ENCODE results near the gene PSD4.

The PSD4 gene

DNA sequence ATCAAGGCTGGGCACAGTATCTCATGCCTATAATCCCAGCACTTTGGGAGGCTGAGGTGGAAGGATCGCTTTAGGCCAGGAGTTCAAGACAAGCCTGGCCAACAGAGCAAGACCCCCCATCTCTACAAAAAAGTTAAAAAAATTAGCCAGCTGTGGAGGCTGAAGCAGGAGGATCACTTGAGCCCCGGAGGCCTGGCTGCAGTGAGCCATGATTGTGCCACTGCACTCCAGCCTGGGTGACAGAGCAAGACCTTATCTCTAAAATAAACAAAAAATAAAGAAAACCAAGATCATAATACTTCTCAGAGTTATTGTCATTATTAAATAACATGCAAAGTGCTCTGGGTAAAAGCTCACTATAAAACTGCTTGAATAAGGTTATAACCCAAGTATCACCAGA, 31.5 kb upstream of the PSD4 start:
- no peak for DNase-seq (ENCODE audit: low read depth in 2 of 2)

DNA sequence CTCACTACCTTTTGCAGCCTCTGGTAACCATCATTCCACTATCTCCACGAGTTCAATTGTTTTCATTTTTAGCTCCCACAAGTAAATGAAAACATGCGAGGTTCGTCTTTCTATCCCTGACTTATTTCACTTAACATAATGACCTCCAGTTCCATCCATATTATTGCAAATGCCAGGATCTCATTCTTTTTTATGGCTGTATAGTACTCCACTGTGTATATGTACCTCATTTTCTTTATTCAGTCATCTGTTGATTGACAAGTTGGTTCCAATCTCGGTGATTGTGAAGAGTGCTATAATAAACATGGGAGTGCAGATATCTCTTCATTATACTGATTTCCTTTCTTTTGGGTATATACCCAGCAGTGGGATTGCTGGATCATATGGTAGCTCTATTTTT, 29.5 kb upstream of the PSD4 start:
- no peak for DNase-seq (ENCODE audit: low read depth in 2 of 2)

DNA sequence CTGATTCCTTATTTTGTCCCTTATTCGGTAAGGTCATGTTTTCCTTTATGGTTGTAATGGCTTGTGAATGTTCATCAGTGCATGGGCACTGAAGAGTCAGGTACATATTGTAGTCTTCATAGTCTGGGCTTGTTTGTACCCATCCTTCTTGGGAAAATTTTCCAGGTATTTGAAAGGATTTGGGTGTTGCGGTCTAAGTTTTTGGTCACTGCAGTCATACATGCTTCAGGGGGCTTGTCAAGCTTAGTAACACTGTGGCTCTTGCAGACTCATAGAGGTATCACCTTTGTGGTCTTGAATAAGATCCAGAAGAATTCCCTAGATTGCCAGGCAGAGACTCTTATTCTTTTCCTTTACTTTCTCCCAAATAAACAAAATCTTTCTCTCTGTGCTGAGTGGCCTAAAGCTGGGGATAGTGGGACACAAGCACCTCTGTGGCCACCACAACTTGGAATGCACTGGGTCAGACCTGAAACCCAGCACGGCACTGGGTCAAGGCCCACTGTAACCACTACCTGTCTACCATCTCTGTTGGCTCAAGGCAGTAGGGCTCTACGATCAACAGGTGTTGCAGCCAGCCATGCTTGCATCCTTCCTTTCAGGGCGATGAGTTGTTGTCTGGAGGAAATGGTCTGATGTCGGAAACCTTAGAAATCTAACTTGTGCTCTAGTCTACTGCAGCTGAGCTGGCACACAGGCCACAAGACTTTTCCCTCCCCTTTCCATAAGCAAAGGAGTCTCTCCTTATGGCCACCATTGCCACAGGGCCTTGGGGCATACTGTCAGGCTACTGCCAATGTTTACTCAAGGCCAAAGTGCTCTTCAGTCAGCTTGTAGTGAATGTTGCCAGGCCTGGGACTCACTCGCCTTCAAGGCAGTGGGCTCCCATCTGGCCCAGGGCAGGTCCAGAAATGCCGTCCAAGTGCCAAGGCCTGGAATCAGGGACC, 24.9 kb upstream of the PSD4 start:
- DNase-seq (ENCODE audit: low read depth in 2 of 2), result no peak

DNA sequence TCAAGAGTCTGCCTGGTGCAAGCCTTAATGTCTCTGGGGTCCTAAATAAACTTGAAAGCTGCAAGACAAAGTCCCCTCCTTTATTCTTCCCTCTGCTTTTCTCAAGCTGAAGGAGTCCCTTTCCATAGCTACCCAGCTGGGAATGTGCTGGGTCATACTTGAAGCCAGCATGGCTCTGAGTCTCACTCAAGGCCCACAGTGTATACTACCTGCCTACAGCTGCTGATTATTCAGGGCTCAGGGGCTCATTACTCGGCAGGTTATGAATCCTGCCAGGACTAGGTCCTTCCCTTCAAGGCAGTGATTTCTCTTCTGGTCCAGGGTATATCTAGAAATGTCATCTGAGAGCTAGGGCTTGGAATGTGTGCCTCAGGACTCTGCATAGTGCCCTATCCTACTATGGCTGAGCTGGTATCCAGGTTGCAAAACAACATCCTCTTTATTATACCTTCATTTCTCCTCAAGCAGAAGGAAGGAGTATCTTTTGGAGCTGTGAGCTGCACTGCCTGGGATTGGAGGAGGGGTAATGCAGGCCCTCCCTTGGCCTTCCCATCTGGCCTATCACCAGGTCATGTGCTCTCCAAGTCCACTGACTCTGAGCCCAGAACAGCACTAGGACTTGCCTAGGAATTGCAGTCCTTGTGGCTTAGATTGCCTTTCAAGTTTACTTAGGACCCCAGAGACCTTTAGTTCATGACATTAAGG, 24.1 kb upstream of the PSD4 start:
- DNase-seq (ENCODE audit: low read depth in 2 of 2), result no peak

DNA sequence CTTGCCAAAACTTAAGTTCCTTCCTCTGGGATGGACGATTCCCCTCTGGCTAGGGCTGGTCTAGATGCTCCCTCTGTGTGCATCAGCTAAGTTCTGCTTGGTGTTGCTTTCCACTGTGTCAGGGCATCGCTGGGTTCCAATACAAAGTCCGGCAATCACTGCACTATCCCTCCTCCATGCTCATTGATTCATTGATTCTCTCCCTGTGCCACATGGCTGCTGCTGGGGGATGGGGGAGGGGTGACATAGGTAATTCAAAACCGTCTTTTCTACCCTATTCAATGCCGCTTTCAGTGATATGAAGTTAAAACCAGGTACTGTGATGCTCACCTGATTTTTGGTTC, 23.5 kb upstream of the PSD4 start:
- no peak for DNase-seq (ENCODE audit: low read depth in 2 of 2)

DNA sequence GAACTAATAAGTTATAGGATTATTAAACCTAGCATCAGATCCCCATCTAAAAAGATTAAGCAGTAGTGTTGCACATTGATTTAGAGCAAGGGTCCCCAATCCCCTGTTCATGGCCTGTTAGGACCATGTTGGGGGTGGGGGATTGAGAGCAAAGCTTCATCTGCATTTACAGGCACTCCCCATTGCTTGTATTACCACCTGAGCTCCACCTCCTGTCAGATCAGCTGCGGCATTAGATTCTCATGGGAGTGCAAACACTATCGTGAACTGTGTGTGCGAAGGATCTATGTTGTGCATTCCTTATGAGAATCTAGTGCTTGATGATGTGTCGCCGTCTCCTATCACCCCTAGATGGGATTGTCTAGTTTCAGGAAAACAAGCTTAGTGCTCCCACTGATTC, 18.4 kb upstream of the PSD4 start:
- DNase-seq (ENCODE audit: low read depth in 2 of 2), result no peak

DNA sequence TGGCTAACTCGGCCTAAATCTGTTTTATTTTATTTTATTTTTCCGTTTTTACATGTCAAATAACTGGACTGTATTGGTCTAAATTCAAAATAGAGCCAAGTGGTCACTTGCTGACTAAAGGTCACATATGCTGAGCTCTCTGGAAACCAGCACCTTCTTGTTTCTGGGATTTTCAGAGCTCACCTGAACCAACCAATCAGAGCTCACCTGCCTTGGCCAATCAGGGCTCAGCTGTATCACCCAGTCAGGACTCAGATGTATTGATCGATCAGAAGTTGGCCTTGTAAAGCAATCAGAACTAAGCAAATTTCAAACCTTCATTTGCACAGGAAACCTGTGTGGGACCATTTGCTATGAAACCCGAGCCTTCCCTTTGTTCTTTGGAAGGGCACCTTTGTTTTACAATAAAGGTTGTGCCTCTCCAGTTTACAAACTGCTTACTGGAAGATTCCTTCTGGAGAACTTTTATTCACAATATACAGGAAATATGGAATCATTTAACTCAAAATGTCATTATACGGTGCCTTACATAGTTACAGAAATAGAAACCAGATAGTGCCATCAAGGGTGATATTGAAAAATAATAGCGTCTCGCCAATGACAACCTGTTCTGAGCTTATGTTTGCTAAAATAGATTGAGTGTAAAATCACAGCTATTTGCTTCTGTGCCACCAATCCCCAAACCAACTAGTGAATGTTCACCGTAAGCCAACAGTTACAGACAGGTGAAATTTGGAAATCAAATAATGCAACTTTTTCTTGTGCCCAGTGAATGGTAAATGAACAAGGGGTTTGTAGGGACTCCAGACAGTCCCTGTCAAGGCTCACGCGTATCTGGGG, 17.3 kb upstream of the PSD4 start:
- no peak for DNase-seq (ENCODE audit: low read depth in 2 of 2)

DNA sequence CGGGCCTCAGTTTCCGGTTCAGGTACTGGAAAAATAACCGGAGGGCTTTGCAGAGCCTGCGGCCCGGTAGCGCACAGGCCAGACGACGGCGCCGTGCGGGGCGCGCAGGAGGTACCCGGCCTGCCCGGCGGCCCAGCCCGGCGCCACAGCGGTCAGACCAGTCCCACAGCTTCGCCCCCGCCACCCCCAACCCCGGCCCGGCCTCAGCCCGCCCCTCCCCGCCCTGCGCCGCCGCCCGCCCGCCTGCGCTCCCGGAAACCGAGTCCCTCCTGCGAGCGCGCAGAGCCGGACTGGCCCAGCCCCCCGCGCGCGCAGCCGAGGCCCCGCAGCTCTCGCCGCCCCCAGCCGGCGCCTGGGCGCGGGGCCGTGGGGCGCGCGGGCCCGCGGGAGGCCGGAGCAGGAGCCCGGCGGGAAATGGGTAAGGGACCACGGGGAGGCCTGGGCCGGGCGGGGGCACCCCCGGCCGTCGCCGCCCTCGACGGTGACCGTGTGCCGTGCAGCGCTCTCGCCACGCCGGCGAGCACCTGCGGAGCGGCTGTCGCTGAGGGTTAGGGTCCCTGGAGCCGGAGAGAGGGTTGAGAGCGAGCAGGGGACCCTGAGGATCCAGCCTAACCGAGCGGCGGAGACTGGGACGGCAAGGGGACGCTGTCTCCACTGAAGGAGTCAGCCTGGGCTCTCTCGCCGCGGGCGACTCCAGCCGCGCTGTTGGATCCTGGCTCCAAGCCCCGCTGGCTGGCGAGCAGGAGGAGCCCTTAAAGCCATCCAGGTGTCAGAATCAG, 16.5 kb upstream of the PSD4 start:
- peak in 1 of 2 donors; percentile 65 for DNase-seq (ENCODE audit: low read depth in 2 of 2)

DNA sequence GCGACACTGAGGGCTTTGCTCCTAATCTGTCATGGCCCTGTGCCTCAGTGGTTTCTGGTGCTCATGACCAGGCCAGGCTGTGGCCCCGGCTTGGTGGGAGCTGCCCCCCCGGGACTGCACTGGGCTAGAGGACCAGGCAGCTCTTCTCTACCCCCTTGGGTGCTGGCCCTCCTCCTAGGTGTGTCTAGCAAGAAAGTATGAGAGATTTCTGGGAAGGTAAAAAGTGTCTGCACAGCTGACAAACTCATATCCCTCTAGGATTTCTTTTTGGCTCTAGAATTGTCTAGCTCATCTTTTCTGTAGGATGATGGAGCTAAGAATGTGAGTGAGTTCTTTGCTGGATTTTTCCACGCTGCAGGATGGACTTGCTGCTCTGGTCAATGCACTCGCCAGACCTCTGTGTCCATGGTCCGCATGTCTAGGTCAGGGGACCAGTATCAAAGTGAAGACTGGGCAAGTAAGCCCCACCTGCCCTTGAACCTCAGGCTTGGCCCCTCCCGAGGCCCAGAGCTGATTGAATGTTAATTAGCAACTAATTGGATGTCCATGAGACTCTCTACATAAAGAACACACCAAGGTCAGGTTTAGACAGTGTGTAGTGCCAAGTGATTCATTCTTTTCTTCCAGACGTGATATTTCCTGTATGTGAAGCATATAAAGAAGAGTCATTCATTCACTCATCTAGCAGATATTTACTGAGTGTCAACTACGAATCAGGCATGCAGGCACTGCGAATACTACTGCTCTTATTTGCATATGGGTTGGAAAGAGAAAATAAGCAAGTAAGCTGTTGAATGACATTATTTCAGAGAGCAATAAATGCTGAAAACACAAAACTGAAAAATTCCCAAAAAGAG, 15.6 kb upstream of the PSD4 start:
- no peak for DNase-seq (ENCODE audit: low read depth in 2 of 2)

DNA sequence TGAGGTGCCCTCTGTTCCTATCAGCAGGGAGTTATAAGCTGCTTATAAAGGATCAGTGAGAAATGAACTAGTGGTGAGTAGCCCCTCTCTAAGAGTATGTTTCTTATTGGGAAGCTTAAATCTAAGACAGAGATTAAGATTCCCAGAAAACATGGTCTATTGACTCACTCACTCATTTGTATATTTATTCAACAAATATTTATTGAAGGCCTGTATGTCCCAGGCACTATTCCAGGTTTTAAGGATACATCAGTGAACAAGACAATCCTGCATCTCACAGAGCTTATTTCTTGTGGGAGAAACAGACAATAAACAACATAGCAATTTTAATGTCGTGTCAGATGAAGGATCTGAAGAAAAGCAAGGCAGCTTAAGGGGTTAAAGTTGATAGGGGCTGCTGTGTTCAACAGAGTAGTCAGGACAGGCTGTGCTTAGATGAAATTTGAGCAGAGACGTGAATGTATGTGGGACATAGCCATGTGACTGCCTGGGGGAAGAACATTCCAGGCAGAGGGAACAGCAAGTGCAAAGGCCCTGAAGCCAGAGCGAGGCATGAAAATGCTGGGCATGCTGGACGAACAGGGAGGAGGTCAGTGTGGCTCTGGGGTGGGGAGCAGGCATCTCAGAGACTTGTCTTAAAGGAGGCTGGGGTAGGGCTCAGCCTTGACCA, 14.8 kb upstream of the PSD4 start:
- DNase-seq (ENCODE audit: low read depth in 2 of 2), result no peak

DNA sequence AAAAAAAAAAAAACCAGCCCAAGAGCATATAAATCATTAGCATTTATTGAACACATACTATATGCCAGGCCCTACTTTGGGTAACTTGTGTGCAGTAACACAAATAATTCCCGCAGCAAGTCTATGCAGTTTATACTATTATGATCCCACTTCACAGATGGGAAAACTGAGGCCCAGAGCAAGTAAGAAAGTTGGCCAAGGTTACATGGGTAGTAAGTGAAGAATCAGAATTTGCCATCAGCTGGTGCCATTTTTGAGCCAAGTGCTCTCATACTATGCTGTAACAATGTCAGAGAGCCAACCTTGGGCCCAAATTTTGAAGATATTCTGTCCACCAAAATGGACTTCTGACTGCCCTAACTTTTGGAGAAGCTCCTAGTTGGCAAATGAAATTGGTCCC, 13.5 kb upstream of the PSD4 start:
- DNase-seq (ENCODE audit: low read depth in 2 of 2), result no peak

DNA sequence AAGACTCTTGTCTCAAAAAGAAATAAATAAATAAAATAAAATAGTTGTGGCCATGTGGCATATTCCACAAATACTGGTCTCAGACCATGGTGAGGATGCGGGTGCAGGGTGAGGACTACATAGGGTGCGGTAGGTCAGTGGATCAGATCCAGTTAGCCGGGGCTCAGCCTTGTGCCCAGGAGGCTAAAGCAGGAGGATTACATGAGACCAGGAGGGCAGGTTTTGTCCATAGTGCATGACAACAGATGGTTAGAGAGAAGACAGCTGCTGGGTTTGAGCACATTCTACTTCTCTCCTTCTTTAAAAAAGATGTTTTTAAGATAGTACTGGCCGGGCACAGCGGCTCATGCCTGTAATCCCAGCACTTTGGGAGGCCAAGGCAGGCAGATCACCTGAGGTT, 12.8 kb upstream of the PSD4 start:
- DNase-seq (ENCODE audit: low read depth in 2 of 2), result no peak

DNA sequence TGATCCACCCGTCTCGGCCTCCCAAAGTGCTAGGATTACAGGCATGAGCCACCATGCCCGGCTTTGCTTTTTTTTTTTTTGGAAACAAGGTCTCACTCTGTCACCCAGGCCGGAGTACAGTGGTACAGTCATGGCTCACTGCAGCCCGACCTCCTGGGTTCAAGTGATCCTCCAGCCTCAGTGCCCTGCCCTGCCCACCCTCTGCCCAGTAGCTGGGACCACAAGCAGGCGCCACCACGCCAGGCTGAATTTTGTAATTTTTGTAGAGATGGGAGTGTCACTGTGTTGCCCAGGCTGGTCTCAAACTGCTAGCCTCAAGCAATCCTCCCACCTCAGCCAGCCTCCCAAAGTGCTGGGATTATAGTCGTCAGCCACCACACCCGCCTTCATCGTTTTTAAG, 11.6 kb upstream of the PSD4 start:
- DNase-seq (ENCODE audit: low read depth in 2 of 2), result no peak

DNA sequence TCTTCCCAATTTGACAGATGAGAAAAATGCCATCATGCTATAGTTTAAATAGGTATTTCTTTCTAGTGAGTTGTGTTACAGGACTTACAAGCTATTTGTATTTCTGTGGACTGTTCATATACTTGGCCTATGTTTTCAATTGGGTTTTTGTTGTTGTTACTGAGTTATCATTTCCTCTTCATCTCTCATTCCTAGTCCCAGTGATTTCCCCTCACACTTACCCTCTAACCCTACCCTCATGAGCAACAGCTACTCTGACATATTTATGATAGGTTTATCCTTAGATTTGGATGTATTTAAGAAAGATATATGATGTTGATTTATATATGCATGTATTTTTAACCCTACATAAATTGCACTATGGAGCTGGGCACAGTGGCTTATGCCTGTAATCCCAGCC, 10.9 kb upstream of the PSD4 start:
- DNase-seq (ENCODE audit: low read depth in 2 of 2), result no peak

DNA sequence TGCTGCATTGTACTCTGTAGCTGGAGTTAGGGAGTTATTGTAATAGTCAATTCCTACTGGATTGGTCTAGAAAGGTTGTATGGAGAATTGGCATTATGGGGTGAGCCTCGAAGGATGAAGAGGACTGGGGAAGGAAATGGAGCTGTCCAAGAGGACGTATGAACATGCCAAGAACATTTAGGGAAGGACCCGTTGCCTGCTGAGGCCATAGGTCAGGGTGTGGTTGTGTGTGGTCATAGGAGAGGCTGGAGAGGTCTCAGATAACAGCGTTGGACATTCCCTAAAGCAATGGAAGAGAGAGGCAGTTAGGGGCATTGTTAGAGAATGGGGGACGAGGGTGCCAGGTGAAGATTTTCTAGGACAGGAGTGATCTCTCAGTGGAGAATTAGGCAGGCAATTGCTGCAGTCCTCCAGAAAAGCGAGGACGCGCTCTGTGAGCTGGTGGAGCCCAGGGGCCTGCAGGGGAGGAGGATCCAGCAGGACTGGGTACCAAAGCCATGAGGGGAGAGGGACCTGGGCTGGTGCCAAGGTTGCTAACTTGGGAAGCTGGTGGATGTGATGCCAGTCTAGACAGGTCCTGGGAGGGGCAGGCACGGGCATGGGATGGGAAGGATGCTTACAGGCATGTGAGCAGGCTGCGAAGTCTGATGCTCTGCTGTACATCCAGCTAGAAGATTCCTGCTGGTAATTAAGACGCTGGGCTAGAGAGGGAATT, 9.4 kb upstream of the PSD4 start:
- DNase-seq (ENCODE audit: low read depth in 2 of 2), result no peak

DNA sequence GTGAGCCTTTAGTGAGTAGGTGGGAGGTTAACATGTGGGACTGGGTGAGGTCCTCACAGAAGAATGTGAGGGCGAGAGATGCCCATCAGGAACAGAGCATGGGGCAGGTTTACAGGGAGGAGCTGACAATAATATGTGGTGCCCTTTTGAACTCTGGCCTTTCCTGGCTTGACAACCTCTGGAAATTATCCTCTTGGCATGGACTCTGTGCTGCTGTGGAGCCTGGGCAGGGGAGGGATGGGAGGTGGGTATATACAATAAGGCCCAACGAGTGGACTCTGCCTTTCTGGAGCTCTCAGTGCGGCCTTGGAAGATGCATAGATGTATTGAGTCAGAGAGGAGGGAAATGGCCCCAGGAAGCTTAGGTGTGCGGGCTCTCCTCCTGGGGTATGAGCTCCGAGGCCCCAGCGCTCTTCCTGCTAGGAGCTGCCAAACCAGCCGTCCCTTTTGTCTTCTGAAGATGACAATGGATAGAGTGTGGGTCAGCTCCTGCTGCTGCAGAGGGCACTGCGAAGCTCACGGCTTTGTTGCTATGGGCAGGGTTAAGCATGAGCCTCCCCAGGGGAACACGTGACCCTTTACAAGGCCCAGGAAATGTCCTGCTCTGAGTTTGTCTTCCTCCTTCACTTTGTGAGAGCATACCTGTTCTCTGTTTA, 8.7 kb upstream of the PSD4 start:
- DNase-seq (ENCODE audit: low read depth in 2 of 2), result no peak

DNA sequence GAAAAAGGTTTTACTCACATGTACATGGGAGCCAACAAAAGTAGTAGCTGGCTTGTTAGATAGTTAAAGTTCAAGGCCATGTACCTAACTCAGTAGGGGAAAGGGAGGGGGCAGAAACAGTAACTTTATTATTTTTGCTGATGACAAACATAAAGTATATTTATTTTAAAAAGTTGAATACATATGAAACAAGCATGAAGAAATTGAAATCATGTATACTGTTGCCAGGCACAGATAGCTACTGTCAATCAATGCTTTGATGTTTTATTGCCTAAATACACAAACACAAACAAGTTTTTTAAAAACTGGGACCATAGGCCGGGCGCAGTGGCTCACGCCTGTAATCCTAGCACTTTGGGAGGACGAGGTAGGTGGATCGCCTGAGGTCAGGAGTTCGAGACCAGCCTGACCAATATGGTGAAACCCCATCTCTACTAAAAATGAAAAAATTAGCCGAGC, 7.6 kb upstream of the PSD4 start:
- DNase-seq (ENCODE audit: low read depth in 2 of 2), result no peak

DNA sequence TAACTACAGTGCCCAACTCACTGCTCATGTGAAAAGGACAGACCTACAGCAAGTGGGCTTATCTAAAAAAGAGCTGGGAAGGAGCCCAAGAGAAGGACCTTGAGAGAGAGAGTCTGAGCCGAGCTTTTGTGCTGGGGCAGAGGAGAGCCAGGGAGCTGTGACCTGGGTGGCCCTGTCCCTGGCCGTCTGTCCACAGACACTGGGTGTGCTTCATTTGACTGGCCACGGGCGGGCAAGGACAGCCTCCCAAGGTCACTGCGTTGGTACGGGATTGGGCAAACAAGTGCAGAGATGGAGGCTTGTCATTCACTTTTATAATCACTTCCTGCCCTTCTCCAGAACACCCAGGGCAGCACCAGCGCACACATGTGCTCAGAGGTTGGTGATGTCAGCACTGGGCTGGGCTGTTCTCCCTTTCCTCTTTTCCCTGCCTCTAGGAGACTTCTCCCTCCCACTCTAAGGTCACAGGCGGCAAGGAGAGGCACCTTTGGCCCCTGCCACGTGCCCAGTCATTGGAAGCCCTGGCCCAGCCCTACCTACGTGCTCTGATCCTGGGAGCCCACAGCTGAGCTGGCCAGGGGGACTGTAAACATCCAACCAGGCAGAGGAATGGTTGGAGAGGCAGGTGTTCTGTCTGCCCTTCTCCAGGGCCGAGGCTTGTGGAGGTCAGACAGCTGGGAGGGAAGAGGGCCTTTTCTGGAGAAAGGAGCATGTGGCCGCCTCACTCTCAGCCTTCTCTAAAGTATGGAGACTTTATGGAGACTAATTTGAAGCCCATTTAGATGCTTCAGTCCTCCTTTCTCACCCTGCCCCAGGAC, 6.4 kb upstream of the PSD4 start:
- DNase-seq (ENCODE audit: low read depth in 2 of 2), result no peak
